Hematopoietic multipotent progenitor cell treated with erythropoietin and hydrocortisone succinate and interleukin-3 and kit ligand, for 15 days (in vitro differentiated cells): ENCODE results near the gene DAD1.
"Not testable (repeated sequence)": the region's sequence is repeated elsewhere in the genome, so short reads cannot be mapped to it uniquely, and the experiment has no call there.

ENCODE experiments used
- DNase-seq: peaks from one replicate; pipeline ENCODE4 v3.0.0-alpha.2; 2015; ENCODE audit warnings: low spot score

The DAD1 gene

GRCh38 chr14:22589096-22589839, at the start of gene DAD1:
Gene DAD1 (minus strand): TSS chr14:22589224. CDS start chr14:22589157, 67 bp downstream.
- DNase-seq, result peak; percentile 100

GRCh38 chr14:22635980-22636379, 47.0 kb upstream of the DAD1 start:
- not testable (repeated sequence) for DNase-seq

- DNase-seq, result no peak
Measured at GRCh38 chr14:22634233-22634900, 45.3 kb upstream of the DAD1 start.

GRCh38 chr14:22630486-22630885, 41.5 kb upstream of the DAD1 start:
- DNase-seq, result no peak

- no peak for DNase-seq
Measured at GRCh38 chr14:22630066-22630465, 41.0 kb upstream of the DAD1 start.

GRCh38 chr14:22629361-22629760, 40.3 kb upstream of the DAD1 start:
- no peak for DNase-seq

GRCh38 chr14:22627506-22628263, 38.7 kb upstream of the DAD1 start:
- DNase-seq, result no peak

- no peak for DNase-seq
Measured at GRCh38 chr14:22626590-22626989, 37.6 kb upstream of the DAD1 start.

GRCh38 chr14:22623047-22623446, 34.0 kb upstream of the DAD1 start:
- DNase-seq, result no peak

GRCh38 chr14:22622255-22622654, 33.2 kb upstream of the DAD1 start:
- no peak for DNase-seq

GRCh38 chr14:22615765-22616164, 26.7 kb upstream of the DAD1 start:
- not testable (repeated sequence) for DNase-seq

- no peak for DNase-seq
Measured at GRCh38 chr14:22614240-22614799, 25.3 kb upstream of the DAD1 start.

- DNase-seq, result no peak
Measured at GRCh38 chr14:22613736-22614239, 24.8 kb upstream of the DAD1 start.

GRCh38 chr14:22613106-22613695, 24.2 kb upstream of the DAD1 start:
- DNase-seq, result no peak

- no peak for DNase-seq
Measured at GRCh38 chr14:22610931-22611330, 21.9 kb upstream of the DAD1 start.

- no peak for DNase-seq
Measured at GRCh38 chr14:22607291-22607690, 18.3 kb upstream of the DAD1 start.

- DNase-seq, result no peak
Measured at GRCh38 chr14:22606380-22606779, 17.4 kb upstream of the DAD1 start.

GRCh38 chr14:22602862-22603261, 13.8 kb upstream of the DAD1 start:
- no peak for DNase-seq

- DNase-seq, result no peak
Measured at GRCh38 chr14:22601996-22602395, 13.0 kb upstream of the DAD1 start.

- no peak for DNase-seq
Measured at GRCh38 chr14:22601456-22601855, 12.4 kb upstream of the DAD1 start.

- DNase-seq, result no peak
Measured at GRCh38 chr14:22600027-22600426, 11.0 kb upstream of the DAD1 start.

GRCh38 chr14:22599349-22599748, 10.3 kb upstream of the DAD1 start:
- no peak for DNase-seq
